Measurements from ENCODE around the gene EXOC3.

DNA sequence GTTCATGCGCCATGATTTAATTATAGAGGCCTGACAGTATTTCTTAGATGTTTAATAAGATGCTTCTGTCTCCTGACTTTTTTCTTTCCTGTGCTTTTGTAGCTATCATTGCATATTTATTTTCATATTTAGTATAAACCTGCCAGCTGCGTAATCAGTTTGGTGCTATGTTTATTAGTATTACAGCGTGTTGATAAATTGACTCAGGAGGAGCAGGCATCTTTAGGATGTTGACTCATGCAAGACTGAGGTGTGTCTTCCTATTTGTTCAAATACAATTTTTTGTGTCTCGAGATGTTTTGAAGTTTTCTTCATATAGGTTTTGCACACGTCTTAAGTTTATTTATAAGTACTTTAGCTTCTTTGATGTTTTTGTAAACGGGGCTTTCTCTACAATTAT is 35.9 kb upstream of the EXOC3 start:
- no peak for TF ChIP-seq EZH2phosphoT487 (IDR thresholded peaks at IDR 0.05; ENCODE audit: borderline replicate concordance, low read depth, low read length)
- TF ChIP-seq, protein P1, sequence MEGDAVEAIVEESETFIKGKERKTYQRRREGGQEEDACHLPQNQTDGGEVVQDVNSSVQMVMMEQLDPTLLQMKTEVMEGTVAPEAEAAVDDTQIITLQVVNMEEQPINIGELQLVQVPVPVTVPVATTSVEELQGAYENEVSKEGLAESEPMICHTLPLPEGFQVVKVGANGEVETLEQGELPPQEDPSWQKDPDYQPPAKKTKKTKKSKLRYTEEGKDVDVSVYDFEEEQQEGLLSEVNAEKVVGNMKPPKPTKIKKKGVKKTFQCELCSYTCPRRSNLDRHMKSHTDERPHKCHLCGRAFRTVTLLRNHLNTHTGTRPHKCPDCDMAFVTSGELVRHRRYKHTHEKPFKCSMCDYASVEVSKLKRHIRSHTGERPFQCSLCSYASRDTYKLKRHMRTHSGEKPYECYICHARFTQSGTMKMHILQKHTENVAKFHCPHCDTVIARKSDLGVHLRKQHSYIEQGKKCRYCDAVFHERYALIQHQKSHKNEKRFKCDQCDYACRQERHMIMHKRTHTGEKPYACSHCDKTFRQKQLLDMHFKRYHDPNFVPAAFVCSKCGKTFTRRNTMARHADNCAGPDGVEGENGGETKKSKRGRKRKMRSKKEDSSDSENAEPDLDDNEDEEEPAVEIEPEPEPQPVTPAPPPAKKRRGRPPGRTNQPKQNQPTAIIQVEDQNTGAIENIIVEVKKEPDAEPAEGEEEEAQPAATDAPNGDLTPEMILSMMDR (conservative IDR thresholded peaks at IDR 0.05; ENCODE audit: low read length) = no peak

All from OCI-LY7 (cell line).